ENCODE data around the gene LRRC58.

GRCh38 chr3:120353463-120353862 lies 4.3 kb upstream of the LRRC58 start:
- TF ChIP-seq CTCF (IDR thresholded peaks at IDR 0.05; ENCODE audit: insufficient read depth, low read depth, low read length) (no peak), EZH2 (IDR thresholded peaks at IDR 0.05; ENCODE audit: insufficient read depth, low read length) (no peak)
